ENCODE data around the gene CPSF4L. TPM values are rescaled to one million over a fixed set of nuclear protein-coding genes. Genes with fewer than 3 reads are reported as not detected.
A peak's percentile ranks its signal among the peaks of the same experiment; 100 is the strongest.

CPSF4L gene
- total and polyA plus RNA-seq, 2 donors (not counting 3 experiments of a cell fraction or from before 2014, with no cell fraction given): not detected

DNA sequence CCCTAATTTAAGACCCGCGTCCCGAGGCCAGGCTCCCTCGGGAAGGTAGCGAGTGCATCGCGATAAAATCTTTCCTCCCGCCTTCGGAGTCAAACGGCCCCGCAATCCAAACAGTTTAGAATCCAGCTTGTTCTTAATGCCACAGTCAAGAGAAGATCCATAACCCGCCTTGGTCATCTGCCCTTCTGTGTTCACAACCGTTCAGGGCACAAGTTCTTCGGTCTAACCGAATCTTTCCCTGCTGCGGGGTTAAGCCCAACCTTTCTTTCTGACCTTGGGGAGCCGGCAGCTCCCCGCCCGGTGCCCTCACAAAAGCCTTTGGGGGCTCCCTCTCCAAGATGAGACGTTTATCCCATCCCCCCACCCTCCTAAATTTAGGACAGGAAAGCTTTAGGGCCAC is 30.3 kb downstream of the CPSF4L start:
- Histone ChIP-seq H3K27me3 (ENCODE audit: control insufficient read depth in 2 of 2, insufficient read depth in 2 of 2, low read length in 2 of 2) (no peaks in the 10 kb centered on the region), H3K79me2 (ENCODE audit: control insufficient read depth, insufficient read depth, low read length) (peaks cover 59% of the 10 kb centered on the region), H2AFZ (ENCODE audit: low read depth, low read length) (peak overlapping the region; percentile 90), H3K9ac (replicated peaks; ENCODE audit: extremely low read depth, insufficient read depth, low read length) (peak overlapping the region; percentile 81), H3K36me3 (ENCODE audit: control insufficient read depth in 2 of 2, extremely low read depth in 1 of 2, insufficient read depth in 2 of 2, low read length in 2 of 2) (peaks cover 7 to 11% of the 10 kb centered on the region in 2 experiments), H4K20me1 (replicated peaks; ENCODE audit: control insufficient read depth, extremely low read depth, insufficient read depth, low read length) (no peaks in the 10 kb centered on the region), H3K27ac (ENCODE audit: insufficient read depth, low read depth, low read length) (peak overlapping the region; percentile 83), H3K9me1 (replicated peaks; ENCODE audit: control insufficient read depth, extremely low read depth, insufficient read depth, low read length) (no peaks in the 10 kb centered on the region), H3K4me2 (ENCODE audit: insufficient read depth, low read length) (peak overlapping the region; percentile 92), H3K4me1 (ENCODE audit: control insufficient read depth, extremely low read depth, insufficient read depth, low read length) (peaks cover 42% of the 10 kb centered on the region), H3K4me3 (replicated peaks in 1 of 3; ENCODE audit: insufficient read depth in 1 of 3, low read depth in 1 of 3, low read length in 3 of 3) (peak overlapping the region; percentile 83 to 93 (median 84)), H3K9me3 (replicated peaks; ENCODE audit: control insufficient read depth, insufficient read depth, low read length) (no peaks in the 10 kb centered on the region)
- no TSS peak for BruUV-seq (replicated peaks)
- dilution Hi-C loops (cut with MboI; ENCODE audit: extremely low pct_ligation_motif_present, low sequenced_read_pairs): no loop called here
- TF ChIP-seq GATA2 (IDR thresholded peaks at IDR 0.05; ENCODE audit: insufficient read depth, insufficient read length, low read depth, low read length) (peak; percentile 39), MYC (IDR thresholded peaks at IDR 0.05; ENCODE audit: low read depth, low read length) (no peak), FOS (IDR thresholded peaks at IDR 0.05; ENCODE audit: borderline replicate concordance, insufficient read depth, low read length) (no peak)
- TF ChIP-seq, protein P1, sequence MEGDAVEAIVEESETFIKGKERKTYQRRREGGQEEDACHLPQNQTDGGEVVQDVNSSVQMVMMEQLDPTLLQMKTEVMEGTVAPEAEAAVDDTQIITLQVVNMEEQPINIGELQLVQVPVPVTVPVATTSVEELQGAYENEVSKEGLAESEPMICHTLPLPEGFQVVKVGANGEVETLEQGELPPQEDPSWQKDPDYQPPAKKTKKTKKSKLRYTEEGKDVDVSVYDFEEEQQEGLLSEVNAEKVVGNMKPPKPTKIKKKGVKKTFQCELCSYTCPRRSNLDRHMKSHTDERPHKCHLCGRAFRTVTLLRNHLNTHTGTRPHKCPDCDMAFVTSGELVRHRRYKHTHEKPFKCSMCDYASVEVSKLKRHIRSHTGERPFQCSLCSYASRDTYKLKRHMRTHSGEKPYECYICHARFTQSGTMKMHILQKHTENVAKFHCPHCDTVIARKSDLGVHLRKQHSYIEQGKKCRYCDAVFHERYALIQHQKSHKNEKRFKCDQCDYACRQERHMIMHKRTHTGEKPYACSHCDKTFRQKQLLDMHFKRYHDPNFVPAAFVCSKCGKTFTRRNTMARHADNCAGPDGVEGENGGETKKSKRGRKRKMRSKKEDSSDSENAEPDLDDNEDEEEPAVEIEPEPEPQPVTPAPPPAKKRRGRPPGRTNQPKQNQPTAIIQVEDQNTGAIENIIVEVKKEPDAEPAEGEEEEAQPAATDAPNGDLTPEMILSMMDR (IDR thresholded peaks at IDR 0.05; ENCODE audit: extremely low read depth in 1 of 2, insufficient read depth in 1 of 2, low read depth in 1 of 2, low read length in 2 of 2): no peak
- DNase-seq (ENCODE audit: low read depth, low spot score) (peak; percentile 41), FAIRE-seq (peak; percentile 38)
- ChIA-PET CTCF (interaction anchor here (1.1 to 3.2 kb wide), 13 partner anchors 11 to 968 kb away, joined by 4 to 34 read pairs (median 9); partner anchors contain the start of gene COG1), POLR2A (no interaction called here)
- intact Hi-C loops (cut with micrococcal nuclease): loop anchor here (1.0 to 10.0 kb wide), 5 partner anchors 28 to 973 kb away; partner anchors contain the start of genes RPL38 and SLC39A11

DNA sequence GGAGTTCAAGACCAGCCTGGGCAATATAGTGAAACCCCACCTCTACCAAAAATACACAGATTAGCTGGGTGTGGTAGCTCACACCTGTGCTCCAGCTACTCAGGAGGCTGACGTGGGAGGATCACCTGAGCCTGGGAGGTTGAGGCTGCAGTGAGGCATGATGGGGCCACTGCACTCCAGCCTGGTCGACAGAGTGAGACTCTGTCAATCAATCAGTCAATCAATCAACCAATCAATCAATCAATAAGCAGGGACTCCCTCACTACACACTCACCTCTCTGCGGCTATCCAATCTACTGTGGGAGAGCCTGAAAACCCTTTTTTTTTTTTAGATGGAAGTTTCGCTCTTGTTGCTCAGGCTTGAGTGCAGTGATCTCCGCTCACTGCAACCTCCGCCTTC is 31.6 kb downstream of the CPSF4L start:
- ChIA-PET CTCF (interaction anchor here (2.5 to 3.2 kb wide), 2 partner anchors 33 to 505 kb away, joined by 16 to 34 read pairs; no protein-coding TSS in a partner anchor), POLR2A (no interaction called here)
- H4K20me1 ChIP-seq (replicated peaks; ENCODE audit: control insufficient read depth, extremely low read depth, insufficient read depth, low read length): no peaks in the 10 kb centered on the region
- H2AFZ ChIP-seq (ENCODE audit: low read depth, low read length): no peak overlapping the region
- DNase-seq (ENCODE audit: low read depth, low spot score) (no peak), FAIRE-seq (no peak)
- TF ChIP-seq POLR2AphosphoS5 (IDR thresholded peaks at IDR 0.05; ENCODE audit: insufficient read depth, low read depth, low read length) (no peak), JUN (IDR thresholded peaks at IDR 0.05; ENCODE audit: borderline replicate concordance, insufficient read depth, insufficient read length, low read depth) (no peak), MYC (IDR thresholded peaks at IDR 0.05; ENCODE audit: low read depth, low read length) (no peak), GATA2 (IDR thresholded peaks at IDR 0.05; ENCODE audit: insufficient read depth, insufficient read length, low read depth, low read length) (no peak), FOS (IDR thresholded peaks at IDR 0.05; ENCODE audit: borderline replicate concordance, insufficient read depth, low read length) (no peak), EZH2 (IDR thresholded peaks at IDR 0.05; ENCODE audit: borderline replicate concordance, low read depth, low read length, severe bottlenecking) (no peak), POLR2A (IDR thresholded peaks at IDR 0.05; ENCODE audit: low read depth, low read length) (no peak)
- TF ChIP-seq, protein P2, sequence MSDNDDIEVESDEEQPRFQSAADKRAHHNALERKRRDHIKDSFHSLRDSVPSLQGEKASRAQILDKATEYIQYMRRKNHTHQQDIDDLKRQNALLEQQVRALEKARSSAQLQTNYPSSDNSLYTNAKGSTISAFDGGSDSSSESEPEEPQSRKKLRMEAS (IDR thresholded peaks at IDR 0.05; ENCODE audit: insufficient read depth, insufficient read length): no peak
- TF ChIP-seq, protein P1 (IDR thresholded peaks at IDR 0.05; ENCODE audit: extremely low read depth in 1 of 2, insufficient read depth in 1 of 2, low read depth in 1 of 2, low read length in 2 of 2): no peak
- dilution Hi-C loops (cut with MboI; ENCODE audit: extremely low pct_ligation_motif_present, low sequenced_read_pairs): no loop called here
- BruUV-seq (replicated peaks): no TSS peak
- no peaks in the 10 kb centered on the region for H3K36me3 ChIP-seq (ENCODE audit: control insufficient read depth in 2 of 2, extremely low read depth in 1 of 2, insufficient read depth in 2 of 2, low read length in 2 of 2)
- H3K4me1 ChIP-seq (ENCODE audit: control insufficient read depth, extremely low read depth, insufficient read depth, low read length): peaks cover 42% of the 10 kb centered on the region
- peaks cover 68% of the 10 kb centered on the region for H3K79me2 ChIP-seq (ENCODE audit: control insufficient read depth, insufficient read depth, low read length)
- no peak overlapping the region for H3K27ac ChIP-seq (ENCODE audit: insufficient read depth, low read depth, low read length)
- H3K4me3 ChIP-seq (replicated peaks in 1 of 3; ENCODE audit: insufficient read depth in 1 of 3, low read depth in 1 of 3, low read length in 3 of 3): no peak overlapping the region
- H3K9me1 ChIP-seq (replicated peaks; ENCODE audit: control insufficient read depth, extremely low read depth, insufficient read depth, low read length): no peaks in the 10 kb centered on the region
- no peak overlapping the region for H3K9ac ChIP-seq (replicated peaks; ENCODE audit: extremely low read depth, insufficient read depth, low read length)
- no peaks in the 10 kb centered on the region for H3K27me3 ChIP-seq (ENCODE audit: control insufficient read depth in 2 of 2, insufficient read depth in 2 of 2, low read length in 2 of 2)
- intact Hi-C loops (cut with micrococcal nuclease): loop anchor here (5.0 to 10.0 kb wide), 4 partner anchors 62 to 975 kb away; partner anchors contain the start of genes RPL38 and SLC39A11
- H3K4me2 ChIP-seq (ENCODE audit: insufficient read depth, low read length): no peak overlapping the region
- no peaks in the 10 kb centered on the region for H3K9me3 ChIP-seq (replicated peaks; ENCODE audit: control insufficient read depth, insufficient read depth, low read length)

Data from endothelial cell of umbilical vein (primary cell).